ENCODE measurements around the gene TMEM123.

GRCh38 chr11:102378818-102379217 is 73.7 kb downstream of the TMEM123 start:
- TF ChIP-seq POLR2AphosphoS5 (IDR thresholded peaks at IDR 0.05; ENCODE audit: low read depth, low read length) (no peak), SIN3A (IDR thresholded peaks at IDR 0.05; ENCODE audit: borderline replicate concordance, insufficient read depth, low read length) (no peak), TAF1 (IDR thresholded peaks at IDR 0.05; ENCODE audit: borderline replicate concordance, insufficient read depth, low read length) (no peak)
